ENCODE measurements around the gene COG5. TPM values are rescaled to one million over a fixed set of nuclear protein-coding genes. Genes with fewer than 3 reads are reported as not detected.

Gene COG5
- total RNA-seq, 1 experiment from 2014 or later: 20.2 TPM

DNA sequence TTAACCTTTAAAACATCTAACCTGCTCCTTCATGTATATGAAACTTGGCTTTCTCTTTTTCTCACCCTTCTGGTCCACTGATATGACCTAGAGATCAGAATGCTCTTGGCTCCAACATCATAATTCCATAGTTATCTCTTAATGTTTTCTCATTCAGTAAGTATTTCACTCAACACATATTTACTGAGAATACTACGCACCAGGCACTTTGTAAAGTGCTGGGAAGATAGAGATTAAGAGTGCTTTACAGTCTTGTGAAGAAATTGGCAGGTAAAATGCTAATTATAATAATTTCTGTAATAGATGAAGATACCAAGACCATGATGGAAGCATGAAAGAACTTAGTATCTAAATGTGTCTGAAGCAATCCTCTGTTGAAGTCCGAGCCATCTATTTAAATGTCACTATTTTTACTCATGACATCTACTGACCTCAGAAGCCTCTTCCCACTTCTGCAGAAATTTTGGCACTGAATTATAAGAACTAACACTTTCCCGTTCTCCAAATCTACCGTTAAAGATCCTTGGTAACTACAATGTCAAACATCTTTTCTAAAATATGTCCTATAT lies 278.7 kb downstream of the COG5 start:
- Mint-ChIP-seq H3K4me3 (no peak overlapping the region), H3K27me3 (ENCODE audit: low read depth) (no peaks in the 10 kb centered on the region), H3K9me3 (no peaks in the 10 kb centered on the region; a peak in 1 of 5 replicates), H3K27ac (no peak overlapping the region), H3K36me3 (ENCODE audit: insufficient read depth in 1 of 3, low read depth in 3 of 3) (peaks cover 3 to 7% (median 3%) of the 10 kb centered on the region in 3 experiments; a peak in 5 of 7 replicates), H3K4me1 (peaks cover 8 to 19% of the 10 kb centered on the region in 2 experiments)
- Histone ChIP-seq H2BK120ac (ENCODE audit: low read depth, low read length, poor library complexity, severe bottlenecking) (no peak overlapping the region), H2BK5ac (ENCODE audit: insufficient read length, low read length) (no peak overlapping the region), H3K9me3 (ENCODE audit: control insufficient read depth, low read depth, low read length) (no peaks in the 10 kb centered on the region), H2AK5ac (ENCODE audit: insufficient read length, low read length) (no peak overlapping the region), H4K5ac (ENCODE audit: insufficient read length, low read depth, low read length) (no peak overlapping the region), H4K91ac (ENCODE audit: insufficient read length, low read depth, low read length) (no peak overlapping the region), H3K27ac (ENCODE audit: insufficient read length, low read depth, low read length) (no peak overlapping the region), H3K9ac (ENCODE audit: extremely low read depth, insufficient read length, low read length) (no peak overlapping the region), H3K14ac (ENCODE audit: insufficient read depth, low read length) (no peak overlapping the region), H4K8ac (replicated peaks; ENCODE audit: insufficient read length, low read depth, low read length) (no peak overlapping the region), H3T11ph (ENCODE audit: low read length) (no peak overlapping the region), H3K27me3 (ENCODE audit: insufficient read depth, low read length) (no peaks in the 10 kb centered on the region), H3K79me2 (ENCODE audit: insufficient read depth, low read length) (no peaks in the 10 kb centered on the region), H3K4ac (ENCODE audit: low read depth, low read length) (no peak overlapping the region), H2BK20ac (ENCODE audit: low read depth, low read length, poor library complexity, severe bottlenecking) (no peak overlapping the region), H3K79me1 (ENCODE audit: insufficient read depth, low read depth, low read length, poor library complexity, severe bottlenecking) (no peaks in the 10 kb centered on the region), H3K18ac (ENCODE audit: insufficient read length, low read depth, low read length) (no peak overlapping the region), H2AFZ (ENCODE audit: low read length) (no peak overlapping the region), H3K4me1 (ENCODE audit: insufficient read depth, low read length) (no peaks in the 10 kb centered on the region; the same call in 1 of the 2 replicates), H3K23me2 (ENCODE audit: insufficient read length, low read depth, low read length, poor library complexity, severe bottlenecking) (no peaks in the 10 kb centered on the region), H2BK12ac (ENCODE audit: insufficient read length, low read depth, low read length) (no peak overlapping the region), H2BK15ac (ENCODE audit: low read depth, low read length) (no peak overlapping the region), H3K23ac (ENCODE audit: insufficient read length, low read depth, low read length) (no peak overlapping the region), H3K56ac (ENCODE audit: insufficient read length, low read depth, low read length) (no peak overlapping the region), H4K20me1 (ENCODE audit: control insufficient read depth, insufficient read depth, insufficient read length) (no peaks in the 10 kb centered on the region), H3K4me2 (ENCODE audit: insufficient read depth, insufficient read length, low read length) (no peak overlapping the region)
- 100% methylated on average over 2 of the region's 4 CpGs for WGBS (ENCODE audit: extremely low coverage, insufficient read length, low lambda C conversion rate)
- DNase-seq: no peak
- TF ChIP-seq, protein P1, sequence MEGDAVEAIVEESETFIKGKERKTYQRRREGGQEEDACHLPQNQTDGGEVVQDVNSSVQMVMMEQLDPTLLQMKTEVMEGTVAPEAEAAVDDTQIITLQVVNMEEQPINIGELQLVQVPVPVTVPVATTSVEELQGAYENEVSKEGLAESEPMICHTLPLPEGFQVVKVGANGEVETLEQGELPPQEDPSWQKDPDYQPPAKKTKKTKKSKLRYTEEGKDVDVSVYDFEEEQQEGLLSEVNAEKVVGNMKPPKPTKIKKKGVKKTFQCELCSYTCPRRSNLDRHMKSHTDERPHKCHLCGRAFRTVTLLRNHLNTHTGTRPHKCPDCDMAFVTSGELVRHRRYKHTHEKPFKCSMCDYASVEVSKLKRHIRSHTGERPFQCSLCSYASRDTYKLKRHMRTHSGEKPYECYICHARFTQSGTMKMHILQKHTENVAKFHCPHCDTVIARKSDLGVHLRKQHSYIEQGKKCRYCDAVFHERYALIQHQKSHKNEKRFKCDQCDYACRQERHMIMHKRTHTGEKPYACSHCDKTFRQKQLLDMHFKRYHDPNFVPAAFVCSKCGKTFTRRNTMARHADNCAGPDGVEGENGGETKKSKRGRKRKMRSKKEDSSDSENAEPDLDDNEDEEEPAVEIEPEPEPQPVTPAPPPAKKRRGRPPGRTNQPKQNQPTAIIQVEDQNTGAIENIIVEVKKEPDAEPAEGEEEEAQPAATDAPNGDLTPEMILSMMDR (conservative IDR thresholded peaks at IDR 0.05): no peak

All from H9 (cell line).